WTC11 (cell line): ENCODE measurements around the gene STYK1. TPM values are rescaled to one million over a fixed set of nuclear protein-coding genes. Genes with fewer than 3 reads are reported as not detected.

ENCODE experiments used
- ATAC-seq: fragments of 200-7000 bp; cut with Tn5 transposase; 2 replicates; pipeline ENCODE4 v1.10.0; 2021; ENCODE audit warnings: mild to moderate bottlenecking, moderate library complexity
- CTCF ChIA-PET: fragments of 300-600 bp; sonication (Branson Sonifier 250); formaldehyde crosslinking; loops from one replicate; lab custom pipeline; 2021; ENCODE audit warnings: antibody characterized with exemption; lab: Charles Lee
- POLR2A ChIA-PET: fragments of 350-600 bp; sonication (Branson Sonifier 250); formaldehyde crosslinking; loops from one replicate; lab custom pipeline; 2021; ENCODE audit warnings: antibody characterized with exemption; lab: Charles Lee
- DNase-seq: peaks from one replicate; pipeline ENCODE4 v3.0.0; 2021; ENCODE audit warnings: low spot score
- H3K27ac Mint-ChIP-seq: 2 replicates; pipeline ENCODE4 v1.8.0; 2021; ENCODE audit warnings: mixed read lengths
- H3K27me3 Mint-ChIP-seq: 2 replicates; pipeline ENCODE4 v1.8.0; 2021; ENCODE audit warnings: low read depth, mild to moderate bottlenecking, moderate library complexity, mixed read lengths
- H3K36me3 Mint-ChIP-seq: 2 replicates; pipeline ENCODE4 v1.8.0; 2021; ENCODE audit warnings: mixed read lengths
- H3K4me1 Mint-ChIP-seq: 2 replicates; pipeline ENCODE4 v1.8.0; 2022; ENCODE audit warnings: mixed read lengths
- H3K4me3 Mint-ChIP-seq: 2 replicates; pipeline ENCODE4 v1.8.0; 2021; ENCODE audit warnings: mild to moderate bottlenecking, moderate library complexity, mixed read lengths
- H3K9me3 Mint-ChIP-seq: 2 replicates; pipeline ENCODE4 v1.8.0; 2021; ENCODE audit warnings: mixed read lengths
- E2F5 ChIP-seq: sonication (generic); formaldehyde crosslinking; IDR thresholded peaks from 2 replicates; pipeline ENCODE4 v1.8.1; 2022; ENCODE audit warnings: mild to moderate bottlenecking, moderate library complexity, missing genetic modification reagents
- NR1H2 ChIP-seq: sonication (generic); formaldehyde crosslinking; IDR thresholded peaks from 2 replicates; pipeline ENCODE4 v1.9.0; 2021; ENCODE audit warnings: mild to moderate bottlenecking, moderate library complexity, missing genetic modification reagents
- OVOL2 ChIP-seq: fragments of 250-450 bp; sonication (Bioruptor Pico); IDR thresholded peaks from 2 replicates; pipeline ENCODE4 v1.9.0; 2021; ENCODE audit warnings: mild to moderate bottlenecking, borderline replicate concordance
- PRDM15 ChIP-seq: sonication (generic); formaldehyde crosslinking; IDR thresholded peaks from 2 replicates; pipeline ENCODE4 v1.8.0; 2022; ENCODE audit warnings: missing genetic modification reagents
- SMAD3 ChIP-seq: sonication (generic); formaldehyde crosslinking; IDR thresholded peaks from 2 replicates; pipeline ENCODE4 v1.8.0; 2022; ENCODE audit warnings: missing genetic modification reagents, mild to moderate bottlenecking, borderline replicate concordance
- TEAD1 ChIP-seq: sonication (generic); formaldehyde crosslinking; IDR thresholded peaks from 2 replicates; pipeline ENCODE4 v1.8.0; 2022; ENCODE audit warnings: mild to moderate bottlenecking, missing genetic modification reagents
- USF1 ChIP-seq: sonication (generic); formaldehyde crosslinking; IDR thresholded peaks from 2 replicates; pipeline ENCODE4 v1.8.0; 2022; ENCODE audit warnings: mild to moderate bottlenecking, missing genetic modification reagents
- USF2 ChIP-seq: sonication (generic); formaldehyde crosslinking; IDR thresholded peaks from 2 replicates; pipeline ENCODE4 v1.8.1; 2023; ENCODE audit warnings: mild to moderate bottlenecking, missing genetic modification reagents, moderate library complexity
- ZNF121 ChIP-seq: sonication (generic); formaldehyde crosslinking; IDR thresholded peaks from 2 replicates; pipeline ENCODE4 v1.8.0; 2023; ENCODE audit warnings: missing genetic modification reagents
- ZNF263 ChIP-seq: sonication (generic); formaldehyde crosslinking; IDR thresholded peaks from 2 replicates; pipeline ENCODE4 v1.8.1; 2022; ENCODE audit warnings: low read depth, mild to moderate bottlenecking, moderate library complexity, missing genetic modification reagents
- ZNF396 ChIP-seq: fragments of 250-450 bp; sonication (Bioruptor Pico); IDR thresholded peaks from 2 replicates; pipeline ENCODE4 v1.8.0; 2021; ENCODE audit warnings: mild to moderate bottlenecking, moderate library complexity, borderline replicate concordance
- ZNF423 ChIP-seq: fragments of 250-450 bp; sonication (Bioruptor Pico); IDR thresholded peaks from 2 replicates; pipeline ENCODE4 v2.1.2; 2022; ENCODE audit warnings: mild to moderate bottlenecking, moderate library complexity
- ZNF512 ChIP-seq: sonication (generic); formaldehyde crosslinking; IDR thresholded peaks from 2 replicates; pipeline ENCODE4 v1.8.1; 2022; ENCODE audit warnings: missing genetic modification reagents, borderline replicate concordance
- total RNA-seq: library from RNA; stranded (reverse); gene quantifications from 3 replicates; pipeline ENCODE4 v1.2.3, GENCODE V29; 2021

STYK1 gene
- total RNA-seq, 1 experiment from 2014 or later, result 1.6 TPM

GRCh38 chr12:10688042-10688441 lies 14.2 kb upstream of the STYK1 start:
- Mint-ChIP-seq H3K9me3 (peaks cover 20% of the 10 kb centered on the region), H3K27me3 (0 out of 2 replicates have a peak, but pooled peaks cover 2% of the 10 kb centered on the region), H3K4me1 (no peaks in the 10 kb centered on the region), H3K36me3 (no peaks in the 10 kb centered on the region), H3K27ac (no peak overlapping the region)
- DNase-seq, result no peak
- no peak for TF ChIP-seq NR1H2 (CRISPR knock-in tag)
- TF ChIP-seq PRDM15 (CRISPR knock-in tag), result no peak
- TF ChIP-seq ZNF263 (CRISPR knock-in tag), result no peak
- TF ChIP-seq ZNF423 (CRISPR knock-in tag), result no peak
- TF ChIP-seq E2F5 (CRISPR knock-in tag), result no peak
- TF ChIP-seq TEAD1 (CRISPR knock-in tag), result no peak
- TF ChIP-seq OVOL2 (CRISPR knock-in tag), result no peak
- TF ChIP-seq SMAD3 (CRISPR knock-in tag), result no peak
- TF ChIP-seq ZNF396 (CRISPR knock-in tag), result no peak
- TF ChIP-seq ZNF512 (CRISPR knock-in tag), result no peak
- no peak for TF ChIP-seq USF1
- TF ChIP-seq, all 79 proteins: peak for 0
- no peak for ATAC-seq
- ChIA-PET POLR2A (no interaction called here), CTCF (no interaction called here)
- no peak overlapping the region for H3K4me3 Mint-ChIP-seq

GRCh38 chr12:10672231-10672868 lies 1.5 kb downstream of the STYK1 start:
- TF ChIP-seq ZNF121, result no peak
- Mint-ChIP-seq H3K9me3 (peaks cover 3% of the 10 kb centered on the region; the same call in 1 of the 2 replicates), H3K4me3 (peak overlapping the region; percentile 83), H3K36me3 (no peaks in the 10 kb centered on the region), H3K27me3 (no peaks in the 10 kb centered on the region), H3K4me1 (peaks cover 11% of the 10 kb centered on the region), H3K27ac (no peak overlapping the region)
- ChIA-PET CTCF (no interaction called here), POLR2A (no interaction called here)
- no peak for ATAC-seq
- no peak for DNase-seq

GRCh38 chr12:10669533-10669932 lies 4.3 kb downstream of the STYK1 start:
- no peak overlapping the region for H3K4me3 Mint-ChIP-seq
- DNase-seq, result no peak
- no peaks in the 10 kb centered on the region for H3K9me3 Mint-ChIP-seq
- TF ChIP-seq USF2 (CRISPR knock-in tag), result no peak
- ChIA-PET CTCF (no interaction called here), POLR2A (no interaction called here)
- no peaks in the 10 kb centered on the region for H3K36me3 Mint-ChIP-seq
- no peak for ATAC-seq
- peaks cover 8% of the 10 kb centered on the region for H3K4me1 Mint-ChIP-seq
- H3K27me3 Mint-ChIP-seq, result no peaks in the 10 kb centered on the region
- H3K27ac Mint-ChIP-seq, result no peak overlapping the region
